HCT116 (cell line): ENCODE data around the gene TOR4A. TPM values are rescaled to one million over a fixed set of nuclear protein-coding genes. Genes with fewer than 3 reads are reported as not detected.

ENCODE experiments used
- ATAC-seq: fragments of 200-7000 bp; cut with Tn5 transposase; 2 replicates; pipeline ENCODE4 v1.9.1; 2020; ENCODE audit warnings: mild to moderate bottlenecking, moderate library complexity
- BruUV-seq: library from RNA; stranded (reverse); fragments of 400-500 nt; replicated peaks from 2 replicates; lab custom pipeline; 2021; lab: Mats Ljungman, UMichigan
- CTCF ChIA-PET: fragments of 300-600 bp; sonication (Branson Sonifier 250); formaldehyde crosslinking; loops from one replicate; lab custom pipeline; 2021; ENCODE audit warnings: antibody characterized with exemption; lab: Charles Lee
- POLR2A ChIA-PET: fragments of 300-600, 350-600 bp; sonication (Branson Sonifier 250); formaldehyde crosslinking; loops from one replicate; lab custom pipeline; 2021; ENCODE audit warnings: antibody characterized with exemption; lab: Charles Lee
- RAD21 ChIA-PET, 2 experiments: fragments of 300-600 bp; sonication (Branson Sonifier 250); formaldehyde crosslinking; loops; one replicate each; lab custom pipeline; 2023; ENCODE audit warnings: low total read pairs in 2 of 2; ENCODE audit not compliant: uncharacterized antibody in 2 of 2, unreplicated experiment in 2 of 2, low non-redundant PET in 1 of 2; lab: Charles Lee
- DNase-seq: peaks from one replicate; pipeline ENCODE4 v3.0.0-alpha.2; 2010; ENCODE audit warnings: low read depth, low spot score
- H2AFZ ChIP-seq: fragments of 200-600 bp; shearing (Covaris generic), sonication (generic); 2 replicates; pipeline ENCODE4 v1.6.1; 2017; ENCODE audit warnings: low read depth, mixed run types, mixed read lengths, antibody characterized with exemption, low read length; ENCODE audit not compliant: poor library complexity, severe bottlenecking
- H3K27ac ChIP-seq: 2 replicates; pipeline ENCODE4 v1.5.1; 2012; ENCODE audit warnings: low read depth, low read length
- H3K27me3 ChIP-seq: fragments of 200-600 bp; sonication (generic); 2 replicates; pipeline ENCODE4 v1.6.1; 2016; ENCODE audit warnings: mixed run types, low read length, mixed read lengths; ENCODE audit not compliant: insufficient read depth
- H3K36me3 ChIP-seq, 2 experiments: fragments of 200-500 bp in 1 of 2; fragments of 200-600 bp in 1 of 2; sonication (Bioruptor generic) in 1 of 2; sonication (generic) in 1 of 2; 2 replicates each; pipeline versions ENCODE4 v1.5.1 to v1.6.1; 2014 to 2016; ENCODE audit warnings: low read length in 2 of 2, inconsistent platforms in 1 of 2, mixed read lengths in 1 of 2, mixed run types in 1 of 2; ENCODE audit not compliant: insufficient read depth in 2 of 2, control insufficient read depth in 1 of 2
- H3K4me1 ChIP-seq, 2 experiments: fragments of 200-600 bp in 1 of 2; sonication (generic) in 1 of 2; 2 replicates each; pipeline versions ENCODE4 v1.5.1 to v1.6.1; 2012 to 2017; ENCODE audit warnings: low read length in 2 of 2, inconsistent platforms in 1 of 2, mild to moderate bottlenecking in 1 of 2, mixed read lengths in 1 of 2, mixed run types in 1 of 2, moderate library complexity in 1 of 2; ENCODE audit not compliant: insufficient read depth in 2 of 2, control insufficient read depth in 1 of 2
- H3K4me2 ChIP-seq: fragments of 200-600 bp; sonication (generic); 2 replicates; pipeline ENCODE4 v1.6.1; 2017; ENCODE audit warnings: mixed run types, low read length, mixed read lengths
- H3K4me3 ChIP-seq, 2 experiments: fragments of 200-600 bp in 1 of 2; sonication (generic) in 1 of 2; replicated peaks in 1 of 2; 2 replicates each; pipeline ENCODE4 v1.5.1; 2011 to 2016; ENCODE audit warnings: low read length in 2 of 2, control low read depth in 1 of 2, low read depth in 1 of 2, mild to moderate bottlenecking in 1 of 2, mixed read lengths in 1 of 2, mixed run types in 1 of 2
- H3K79me2 ChIP-seq: fragments of 200-600 bp; sonication (generic); 2 replicates; pipeline ENCODE4 v1.6.1; 2017; ENCODE audit warnings: mild to moderate bottlenecking, mixed run types, low read length, moderate library complexity, mixed read lengths; ENCODE audit not compliant: insufficient read depth
- H3K9ac ChIP-seq: fragments of 200-600 bp; sonication (generic); 2 replicates; pipeline ENCODE4 v1.6.1; 2016; ENCODE audit warnings: low read length, mixed read lengths
- H3K9me2 ChIP-seq: fragments of 200-600 bp; sonication (generic), shearing (Covaris generic); 2 replicates; pipeline ENCODE4 v1.6.1; 2017; ENCODE audit warnings: mixed run types, mild to moderate bottlenecking, moderate library complexity; ENCODE audit not compliant: insufficient read depth
- H3K9me3 ChIP-seq, 2 experiments: fragments of 200-500 bp in 1 of 2; fragments of 200-600 bp in 1 of 2; sonication (Bioruptor generic) in 1 of 2; sonication (generic) in 1 of 2; 2 replicates each; pipeline ENCODE4 v1.6.1; 2014 to 2017; ENCODE audit warnings: low read length in 2 of 2, mixed read lengths in 2 of 2, inconsistent platforms in 1 of 2, low read depth in 1 of 2, mild to moderate bottlenecking in 1 of 2, mixed run types in 1 of 2, moderate library complexity in 1 of 2; ENCODE audit not compliant: control insufficient read depth in 1 of 2, insufficient read depth in 1 of 2
- H4K20me1 ChIP-seq: fragments of 200-600 bp; sonication (generic), shearing (Covaris generic); 2 replicates; pipeline ENCODE4 v1.6.1; 2017; ENCODE audit warnings: mixed run types, mild to moderate bottlenecking, moderate library complexity; ENCODE audit not compliant: insufficient read depth
- CBX3 ChIP-seq: IDR thresholded peaks from 2 replicates; pipeline ENCODE4 v1.6.1; 2012; ENCODE audit warnings: low read depth
- CEBPB ChIP-seq: IDR thresholded peaks from 2 replicates; pipeline ENCODE4 v1.6.1; 2012; ENCODE audit warnings: low read depth
- CTCF ChIP-seq, 3 experiments: fragments of 200-600 bp in 1 of 3; sonication (generic) in 1 of 3; IDR thresholded peaks in 2 of 3; conservative IDR thresholded peaks in 1 of 3; 2 replicates each; pipeline ENCODE4 v1.5.1; 2012 to 2017; ENCODE audit warnings: low read depth in 2 of 3, low read length in 2 of 3, antibody characterized with exemption in 1 of 3, borderline replicate concordance in 1 of 3, control low read depth in 1 of 3, mild to moderate bottlenecking in 1 of 3, mixed read lengths in 1 of 3, mixed run types in 1 of 3, moderate library complexity in 1 of 3; ENCODE audit not compliant: insufficient read depth in 1 of 3
- JUND ChIP-seq: IDR thresholded peaks from 2 replicates; pipeline ENCODE4 v1.6.1; 2012
- RAD21 ChIP-seq: IDR thresholded peaks from 2 replicates; pipeline ENCODE4 v1.6.1; 2012; ENCODE audit warnings: low read depth, mild to moderate bottlenecking
- SP1 ChIP-seq: IDR thresholded peaks from 2 replicates; pipeline ENCODE4 v1.6.1; 2012; ENCODE audit warnings: low read depth
- SRF ChIP-seq: IDR thresholded peaks from 2 replicates; pipeline ENCODE4 v1.6.1; 2012; ENCODE audit warnings: low read depth
- YY1 ChIP-seq: IDR thresholded peaks from 2 replicates; pipeline ENCODE4 v1.6.1; 2011; ENCODE audit warnings: low read length, low read depth, moderate library complexity, mild to moderate bottlenecking; ENCODE audit not compliant: insufficient replicate concordance; ENCODE audit errors: extremely low read depth
- ZNF274 ChIP-seq: fragments of 200-500 bp; sonication (Bioruptor generic); IDR thresholded peaks from 2 replicates; pipeline ENCODE4 v1.6.1; 2014; ENCODE audit warnings: mild to moderate bottlenecking, low read depth, low read length, inconsistent platforms
- intact Hi-C: fragments of 100-400 bp; cut with micrococcal nuclease; formaldehyde crosslinking; loops from 2 replicates; pipeline ENCODE4 v1.10.0; 2022
- total RNA-seq: library from RNA; stranded (reverse); gene quantifications from one replicate; pipeline ENCODE4 v1.2.1, GENCODE V29; 2021; ENCODE audit not compliant: unreplicated experiment

TOR4A gene
- total RNA-seq, 1 experiment from 2014 or later = 34.0 TPM

- BruUV-seq = no TSS peak
- CTCF ChIA-PET = interaction anchor here (1.2 kb wide), 1 partner anchor 14 kb away, joined by 3 read pairs; no protein-coding TSS in a partner anchor
- no peak overlapping the region for H3K9ac ChIP-seq
- peaks cover 8 to 25% of the 10 kb centered on the region in 2 experiments; a peak in 3 of 4 replicates for H3K36me3 ChIP-seq
- H3K9me2 ChIP-seq = no peaks in the 10 kb centered on the region
- no peak overlapping the region for H3K4me3 ChIP-seq
- H3K27ac ChIP-seq = peak overlapping the region; percentile 17; the same call in 1 of the 2 replicates
- RAD21 ChIA-PET = no interaction called here
- H3K4me1 ChIP-seq = peaks cover 31 to 38% of the 10 kb centered on the region in 2 experiments
- H3K4me2 ChIP-seq = no peak overlapping the region
- POLR2A ChIA-PET = interaction anchor here (0.7 kb wide), 1 partner anchor 207 kb away, joined by 4 read pairs; no protein-coding TSS in a partner anchor
- no peaks in the 10 kb centered on the region for H4K20me1 ChIP-seq
- H3K27me3 ChIP-seq = no peaks in the 10 kb centered on the region
- H3K9me3 ChIP-seq = no peaks in the 10 kb centered on the region
- TF ChIP-seq SRF = no peak
- no peak for TF ChIP-seq JUND
- no peak for TF ChIP-seq YY1
- TF ChIP-seq CEBPB = no peak
- TF ChIP-seq RAD21 = no peak
- no peak for TF ChIP-seq CBX3
- TF ChIP-seq SP1 = no peak
- no peak for TF ChIP-seq CTCF (IDR thresholded peaks at IDR 0.05 in 2 of 3, conservative IDR thresholded peaks at IDR 0.05 in 1 of 3; ENCODE audit: borderline replicate concordance in 1 of 3, insufficient read depth in 1 of 3, low read depth in 2 of 3, low read length in 2 of 3)
- no peak for TF ChIP-seq ZNF274
- intact Hi-C loops = no loop called here
- no peak for ATAC-seq
- H3K79me2 ChIP-seq = no peaks in the 10 kb centered on the region
- H2AFZ ChIP-seq = no peak overlapping the region
- DNase-seq = no peak
Observed at GRCh38 chr9:137272241-137273094, 5.1 kb upstream of the TOR4A start.
